Breast epithelium (tissue), 4 donors: ENCODE results near the gene APOM. TPM values are rescaled to one million over a fixed set of nuclear protein-coding genes. Genes with fewer than 3 reads are reported as not detected.

Source experiments
- DNase-seq, 2 donors: peaks; one replicate each; pipeline ENCODE4 v3.0.0-alpha.2; 2019; ENCODE audit warnings: low spot score in 2 of 2
- H3K27ac ChIP-seq, 2 donors: fragments of 200-600 bp; sonication (generic) in 1 of 2; one replicate each; pipeline ENCODE4 v1.5.1; 2016 to 2019; ENCODE audit warnings: mild to moderate bottlenecking in 1 of 2
- H3K27me3 ChIP-seq, 2 donors: fragments of 200-600 bp; sonication (generic) in 1 of 2; one replicate each; pipeline versions ENCODE4 v1.5.1 to v1.6.0; 2017 to 2019; ENCODE audit warnings: control low read depth in 1 of 2, mild to moderate bottlenecking in 1 of 2
- H3K36me3 ChIP-seq: fragments of 200-600 bp; one replicate; pipeline ENCODE4 v1.5.1; 2019
- H3K4me1 ChIP-seq, 2 donors: fragments of 200-600 bp; sonication (generic); one replicate each; pipeline ENCODE4 v1.5.1; 2016 to 2019; ENCODE audit warnings: control low read depth in 1 of 2
- H3K4me3 ChIP-seq, 3 donors: fragments of 200-600 bp; sonication (generic); 1 replicate in 2 of 3; 2 replicates in 1 of 3; pipeline ENCODE4 v1.5.1; 2016 to 2019; ENCODE audit warnings: mild to moderate bottlenecking in 3 of 3, moderate library complexity in 2 of 3
- H3K9me3 ChIP-seq, 2 donors: fragments of 200-600 bp; sonication (generic) in 1 of 2; one replicate each; pipeline ENCODE4 v1.5.1; 2016 to 2019; ENCODE audit warnings: control low read depth in 1 of 2
- POLR2A ChIP-seq: fragments of 450-650 bp; IDR thresholded peaks from one replicate; pipeline ENCODE4 v1.6.1; 2016; ENCODE audit warnings: antibody characterized with exemption, mild to moderate bottlenecking, moderate library complexity
- POLR2AphosphoS5 ChIP-seq, 3 donors: sonication (generic); formaldehyde crosslinking; IDR thresholded peaks; one replicate each; pipeline ENCODE4 v1.6.1; 2017; ENCODE audit warnings: antibody characterized with exemption in 3 of 3
- intact Hi-C: fragments of 100-400 bp; cut with DNase I; formaldehyde crosslinking; loops from one replicate; pipeline ENCODE4 v1.15.1; 2023; ENCODE audit warnings: low total_unique reads
- total RNA-seq, 3 donors: library from RNA; depleted of rRNA; stranded (reverse); fragments of >200 nt; gene quantifications; one replicate each; pipeline ENCODE4 v1.1.0, GENCODE V29; 2016
- TF ChIP-seq, protein P1 (sequence below), 3 donors: fragments of 450-650 bp; IDR thresholded peaks; one replicate each; pipeline ENCODE4 v1.5.1; 2016 to 2017; ENCODE audit warnings: antibody characterized with exemption in 3 of 3, mild to moderate bottlenecking in 3 of 3, moderate library complexity in 3 of 3

APOM gene
- total RNA-seq, 3 donors from 2014 or later, result 1.3 to 4.8 (median 4.6) TPM

DNA sequence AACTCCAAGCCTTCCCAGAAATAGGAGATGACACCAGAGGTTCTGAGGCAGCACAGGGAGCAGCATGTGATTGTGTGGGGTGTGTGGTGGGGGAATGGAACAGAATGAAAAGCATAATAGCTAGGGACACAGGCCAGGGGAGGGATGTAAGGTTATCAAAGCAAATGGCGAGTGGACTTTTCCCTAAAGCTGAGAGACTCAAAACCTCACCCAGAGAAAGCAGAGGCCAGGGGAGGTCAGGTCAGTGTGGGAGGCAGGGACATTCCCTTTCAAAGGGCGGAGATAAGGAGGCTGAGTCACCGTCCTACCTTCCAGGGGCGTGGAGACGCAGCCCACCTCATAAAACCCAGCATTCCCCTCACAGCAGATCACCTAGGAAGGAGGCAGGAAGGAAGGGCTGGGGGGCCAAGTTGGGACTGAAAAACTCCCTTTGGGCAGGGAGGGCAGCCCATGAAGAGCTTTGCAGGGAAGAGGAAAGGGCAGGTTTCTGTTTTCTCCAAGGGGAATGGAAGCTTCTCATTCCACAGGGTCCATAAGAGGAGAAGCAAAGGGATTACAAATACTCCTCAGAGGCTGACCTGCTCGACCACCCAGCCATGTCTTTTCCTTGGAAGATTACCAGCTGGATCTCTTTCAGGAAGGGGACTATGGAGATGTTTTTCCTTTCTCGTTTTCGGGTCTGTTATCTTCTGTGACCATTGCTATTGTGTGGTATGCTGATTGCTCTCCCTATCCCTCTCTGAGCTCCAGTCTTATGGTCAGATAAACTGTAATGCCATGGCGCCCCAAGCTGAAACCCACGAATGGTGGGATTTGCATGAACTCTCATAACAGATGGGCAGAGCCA lies 34.8 kb downstream of the APOM start:
- intact Hi-C loops, result loop anchor here (10.0 kb wide), 1 partner anchor 264 kb away; the partner anchor contains the start of genes NELFE and SKIC2
- TF ChIP-seq, protein P1, sequence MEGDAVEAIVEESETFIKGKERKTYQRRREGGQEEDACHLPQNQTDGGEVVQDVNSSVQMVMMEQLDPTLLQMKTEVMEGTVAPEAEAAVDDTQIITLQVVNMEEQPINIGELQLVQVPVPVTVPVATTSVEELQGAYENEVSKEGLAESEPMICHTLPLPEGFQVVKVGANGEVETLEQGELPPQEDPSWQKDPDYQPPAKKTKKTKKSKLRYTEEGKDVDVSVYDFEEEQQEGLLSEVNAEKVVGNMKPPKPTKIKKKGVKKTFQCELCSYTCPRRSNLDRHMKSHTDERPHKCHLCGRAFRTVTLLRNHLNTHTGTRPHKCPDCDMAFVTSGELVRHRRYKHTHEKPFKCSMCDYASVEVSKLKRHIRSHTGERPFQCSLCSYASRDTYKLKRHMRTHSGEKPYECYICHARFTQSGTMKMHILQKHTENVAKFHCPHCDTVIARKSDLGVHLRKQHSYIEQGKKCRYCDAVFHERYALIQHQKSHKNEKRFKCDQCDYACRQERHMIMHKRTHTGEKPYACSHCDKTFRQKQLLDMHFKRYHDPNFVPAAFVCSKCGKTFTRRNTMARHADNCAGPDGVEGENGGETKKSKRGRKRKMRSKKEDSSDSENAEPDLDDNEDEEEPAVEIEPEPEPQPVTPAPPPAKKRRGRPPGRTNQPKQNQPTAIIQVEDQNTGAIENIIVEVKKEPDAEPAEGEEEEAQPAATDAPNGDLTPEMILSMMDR (IDR thresholded peaks at IDR 0.05), result no peak
- TF ChIP-seq POLR2AphosphoS5 (IDR thresholded peaks at IDR 0.05), result no peak
- no peak for TF ChIP-seq POLR2A
- Histone ChIP-seq H3K4me3 (no peak overlapping the region), H3K27ac (no peak overlapping the region), H3K4me1 (no peaks in the 10 kb centered on the region), H3K9me3 (no peaks in the 10 kb centered on the region), H3K27me3 (no peaks in the 10 kb centered on the region), H3K36me3 (peaks cover 8% of the 10 kb centered on the region)
- no peak for DNase-seq

DNA sequence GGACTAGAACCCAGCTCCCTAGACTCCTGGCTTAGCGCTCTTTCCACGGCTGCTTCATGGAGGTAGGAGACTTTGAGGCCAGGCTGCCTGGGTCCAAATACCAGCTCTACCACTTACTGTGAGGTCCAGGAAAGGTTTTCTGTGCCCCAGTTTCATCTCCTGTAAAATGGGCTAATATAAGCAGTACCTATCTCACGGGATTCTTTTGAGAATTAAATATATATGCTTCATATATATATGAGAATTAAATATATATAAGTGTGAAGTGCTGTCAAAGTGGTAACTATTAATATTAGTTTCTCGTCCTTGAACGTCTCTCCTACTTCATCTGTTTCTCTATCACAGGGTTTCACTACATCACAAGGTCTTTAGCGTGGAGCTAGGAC lies 35.4 kb downstream of the APOM start:
- Histone ChIP-seq H3K27me3 (no peaks in the 10 kb centered on the region), H3K27ac (no peak overlapping the region), H3K9me3 (no peaks in the 10 kb centered on the region), H3K4me1 (no peaks in the 10 kb centered on the region), H3K36me3 (peaks cover 8% of the 10 kb centered on the region), H3K4me3 (no peak overlapping the region)
- no peak for DNase-seq
- intact Hi-C loops, result loop anchor here (10.0 kb wide), 1 partner anchor 264 kb away; the partner anchor contains the start of genes NELFE and SKIC2
- no peak for TF ChIP-seq POLR2AphosphoS5 (IDR thresholded peaks at IDR 0.05)
- TF ChIP-seq POLR2A, result no peak
- TF ChIP-seq, protein P1 (IDR thresholded peaks at IDR 0.05), result no peak

DNA sequence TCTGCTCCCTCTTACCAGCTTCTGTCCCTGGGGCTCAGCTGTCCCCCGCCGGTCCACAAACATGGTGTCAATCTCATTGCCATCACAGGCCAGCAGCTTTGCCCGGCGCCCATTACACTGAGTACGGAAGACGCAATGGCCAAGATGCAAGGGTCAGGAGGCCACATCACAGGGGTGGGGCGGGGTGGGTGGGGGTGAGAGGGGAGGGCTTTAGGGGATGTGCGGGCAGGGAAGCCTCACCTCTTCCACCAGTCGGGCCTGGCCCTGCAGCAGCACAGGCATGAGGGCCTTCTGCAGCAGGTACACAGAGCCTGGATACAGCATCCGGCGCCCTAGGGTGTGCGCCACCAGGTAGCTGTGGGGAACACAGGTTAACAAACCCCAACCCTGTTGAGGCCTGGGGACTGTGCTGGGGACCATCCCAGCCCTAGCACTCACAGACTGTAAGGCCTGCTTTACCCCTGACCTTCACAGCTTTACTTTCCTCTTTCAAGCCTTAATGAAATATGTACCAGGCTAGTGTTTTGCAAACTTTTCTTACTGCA lies 35.9 kb downstream of the APOM start:
- no peaks in the 10 kb centered on the region for H3K4me1 ChIP-seq
- no peak overlapping the region for H3K4me3 ChIP-seq
- DNase-seq, result no peak
- intact Hi-C loops, result loop anchor here (10.0 kb wide), 1 partner anchor 263 kb away; the partner anchor contains the start of genes NELFE and SKIC2
- H3K36me3 ChIP-seq, result peaks cover 8% of the 10 kb centered on the region
- TF ChIP-seq POLR2AphosphoS5 (IDR thresholded peaks at IDR 0.05) (no peak), POLR2A (no peak)
- no peaks in the 10 kb centered on the region for H3K9me3 ChIP-seq
- no peak overlapping the region for H3K27ac ChIP-seq
- H3K27me3 ChIP-seq, result no peaks in the 10 kb centered on the region

DNA sequence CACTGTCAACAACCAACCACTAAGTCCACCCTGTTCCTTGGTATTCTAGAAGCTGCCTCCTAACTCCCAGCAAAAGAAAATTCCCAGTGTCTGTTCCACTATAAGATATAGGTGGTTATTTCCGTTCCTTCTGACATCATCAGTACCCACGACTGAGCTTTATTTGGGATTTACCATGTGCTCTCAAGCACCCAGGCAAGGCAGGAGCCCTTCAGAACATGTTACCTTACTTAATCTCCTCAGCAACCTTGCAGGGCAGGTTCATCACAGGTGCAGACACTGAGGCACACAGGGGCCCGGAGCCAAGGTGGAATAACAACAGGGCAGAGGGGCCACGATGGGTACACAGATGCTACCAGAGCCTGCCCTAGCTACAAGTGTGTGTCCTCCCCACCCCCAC lies 36.7 kb downstream of the APOM start:
- TF ChIP-seq, protein P1 (IDR thresholded peaks at IDR 0.05), result no peak
- TF ChIP-seq POLR2A (no peak), POLR2AphosphoS5 (IDR thresholded peaks at IDR 0.05) (no peak)

DNA sequence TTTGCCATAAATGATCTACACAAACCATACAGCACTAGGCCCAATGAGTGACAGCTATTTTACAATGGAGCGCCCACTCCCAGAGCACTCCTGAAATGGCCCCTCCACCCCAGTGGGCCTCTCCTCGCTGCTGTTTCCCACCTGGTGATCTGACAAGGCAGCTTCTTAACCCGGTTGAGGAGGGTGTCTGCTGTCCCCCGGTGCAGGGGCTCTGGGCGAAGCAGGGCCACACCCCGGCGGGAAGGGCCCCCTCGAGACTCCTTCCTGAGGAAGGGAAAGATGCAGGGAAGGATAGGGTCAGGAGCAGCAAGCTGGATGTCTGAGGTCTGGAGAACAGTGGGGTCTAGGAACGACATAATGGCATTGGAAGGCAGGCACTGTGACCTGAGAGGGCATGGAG lies 37.2 kb downstream of the APOM start:
- intact Hi-C loops, result loop anchor here (10.0 kb wide), 1 partner anchor 262 kb away; the partner anchor contains the start of genes NELFE and SKIC2
- no peak overlapping the region for H3K4me3 ChIP-seq
- no peaks in the 10 kb centered on the region for H3K9me3 ChIP-seq
- no peaks in the 10 kb centered on the region for H3K4me1 ChIP-seq
- TF ChIP-seq POLR2A, result no peak
- TF ChIP-seq POLR2AphosphoS5 (IDR thresholded peaks at IDR 0.05), result no peak
- TF ChIP-seq, protein P1 (IDR thresholded peaks at IDR 0.05), result no peak
- no peak for DNase-seq
- H3K36me3 ChIP-seq, result no peaks in the 10 kb centered on the region
- H3K27me3 ChIP-seq, result no peaks in the 10 kb centered on the region
- no peak overlapping the region for H3K27ac ChIP-seq

More for the DNA sequence above, 36.7 kb downstream of the APOM start:
- Histone ChIP-seq H3K4me3 (no peak overlapping the region), H3K4me1 (no peaks in the 10 kb centered on the region), H3K27ac (no peak overlapping the region), H3K9me3 (no peaks in the 10 kb centered on the region), H3K36me3 (peaks cover 1% of the 10 kb centered on the region), H3K27me3 (no peaks in the 10 kb centered on the region)
- intact Hi-C loops, result loop anchor here (10.0 kb wide), 1 partner anchor 262 kb away; the partner anchor contains the start of genes NELFE and SKIC2
- no peak for DNase-seq
